ENCODE measurements around the gene SLC1A5. TPM values are rescaled to one million over a fixed set of nuclear protein-coding genes. Genes with fewer than 3 reads are reported as not detected.

The SLC1A5 gene
- total RNA-seq, 1 experiment from 2014 or later, result 284 TPM

- no peaks in the 10 kb centered on the region; a peak in 2 of 4 replicates for H3K36me3 ChIP-seq (ENCODE audit: control insufficient read depth in 1 of 2, insufficient read depth in 2 of 2, low read length in 2 of 2)
- H3K9me3 ChIP-seq (ENCODE audit: control insufficient read depth in 1 of 2, insufficient read depth in 1 of 2, low read depth in 1 of 2, low read length in 2 of 2), result no peaks in the 10 kb centered on the region
- H4K20me1 ChIP-seq (ENCODE audit: insufficient read depth), result peaks cover 3% of the 10 kb centered on the region; the same call in 1 of the 2 replicates
- peaks cover 26% of the 10 kb centered on the region for H3K79me2 ChIP-seq (ENCODE audit: insufficient read depth, low read length)
- no peaks in the 10 kb centered on the region for H3K9me2 ChIP-seq (ENCODE audit: insufficient read depth)
- DNase-seq (ENCODE audit: low read depth, low spot score) (no peak), ATAC-seq (0 out of 2 replicates have a peak, but pooled peaks have one; percentile 15)
- no TSS peak for BruUV-seq (replicated peaks)
- H3K4me2 ChIP-seq (ENCODE audit: low read length), result no peak overlapping the region
- no peak overlapping the region for H3K9ac ChIP-seq (ENCODE audit: low read length)
- H3K4me1 ChIP-seq (ENCODE audit: control insufficient read depth in 1 of 2, insufficient read depth in 2 of 2, low read length in 2 of 2), result peaks cover 5 to 23% of the 10 kb centered on the region in 2 experiments
- no peak overlapping the region for H3K4me3 ChIP-seq (replicated peaks in 1 of 2; ENCODE audit: low read depth in 1 of 2, low read length in 2 of 2)
- no peaks in the 10 kb centered on the region for H3K27me3 ChIP-seq (ENCODE audit: insufficient read depth, low read length)
- intact Hi-C loops (cut with micrococcal nuclease), result no loop called here
- POLR2A ChIA-PET, result interaction anchor here (0.6 kb wide), 1 partner anchor 81 kb away, joined by 4 read pairs; no protein-coding TSS in a partner anchor
- no peak for TF ChIP-seq SIN3A (IDR thresholded peaks at IDR 0.05; ENCODE audit: low read depth)
- peak; percentile 51 to 95 (median 92); a peak in 5 of 6 replicates for TF ChIP-seq CTCF (IDR thresholded peaks at IDR 0.05 in 2 of 3, conservative IDR thresholded peaks at IDR 0.05 in 1 of 3; ENCODE audit: borderline replicate concordance in 1 of 3, insufficient read depth in 1 of 3, low read depth in 2 of 3, low read length in 2 of 3)
- TF ChIP-seq CEBPB (IDR thresholded peaks at IDR 0.05; ENCODE audit: low read depth), result no peak
- no peak for TF ChIP-seq EZH2 (IDR thresholded peaks at IDR 0.05)
- no peak for TF ChIP-seq SP1 (IDR thresholded peaks at IDR 0.05; ENCODE audit: low read depth)
- no peak overlapping the region for H3K27ac ChIP-seq (ENCODE audit: low read depth, low read length)
- RAD21 ChIA-PET (ENCODE audit: low non-redundant PET in 1 of 2, low total read pairs in 2 of 2, uncharacterized antibody in 2 of 2, unreplicated experiment in 2 of 2), result no interaction called here
- H2AFZ ChIP-seq (ENCODE audit: low read depth, low read length, poor library complexity, severe bottlenecking), result no peak overlapping the region
- CTCF ChIA-PET, result interaction anchor here (1.2 to 1.5 kb wide), 2 partner anchors 87 to 92 kb away, joined by 3 read pairs; partner anchors contain the start of gene DACT3
Measured at GRCh38 chr19:46748325-46749109, 39.9 kb downstream of the SLC1A5 start.

Measured in HCT116 (cell line).